Karpas-422 (cell line): Measurements from ENCODE around the gene SUMF1. TPM values are rescaled to one million over a fixed set of nuclear protein-coding genes. Genes with fewer than 3 reads are reported as not detected.
A peak's percentile ranks its signal among the peaks of the same experiment; 100 is the strongest.

Experiments used
- DNase-seq: peaks from one replicate; pipeline ENCODE4 v3.0.0-alpha.2; 2015
- H2AFZ ChIP-seq: fragments of 200-600 bp; sonication (generic); 2 replicates; pipeline ENCODE4 v1.6.1; 2014; ENCODE audit warnings: antibody characterized with exemption, low read length, mixed read lengths
- H3K27ac ChIP-seq: fragments of 200-600 bp; sonication (generic); 2 replicates; pipeline ENCODE4 v1.5.1; 2014; ENCODE audit warnings: mild to moderate bottlenecking, low read length, moderate library complexity
- H3K27me3 ChIP-seq: fragments of 200-600 bp; sonication (generic); 2 replicates; pipeline ENCODE4 v1.6.1; 2014; ENCODE audit warnings: low read length, mixed read lengths
- H3K36me3 ChIP-seq: fragments of 200-600 bp; sonication (generic); 2 replicates; pipeline ENCODE4 v1.6.1; 2014; ENCODE audit warnings: low read length, mixed read lengths; ENCODE audit not compliant: insufficient read depth
- H3K4me1 ChIP-seq: fragments of 200-600 bp; sonication (generic); 2 replicates; pipeline ENCODE4 v1.6.1; 2014; ENCODE audit warnings: mild to moderate bottlenecking, low read length, mixed read lengths
- H3K4me2 ChIP-seq: fragments of 200-600 bp; sonication (generic); 2 replicates; pipeline ENCODE4 v1.6.1; 2014; ENCODE audit warnings: low read length, low read depth, mild to moderate bottlenecking; ENCODE audit not compliant: poor library complexity, severe bottlenecking
- H3K4me3 ChIP-seq: fragments of 200-600 bp; sonication (generic); 2 replicates; pipeline ENCODE4 v1.5.1; 2014; ENCODE audit warnings: mild to moderate bottlenecking, antibody characterized with exemption, low read length, mixed read lengths
- H3K79me2 ChIP-seq: fragments of 200-600 bp; sonication (generic); 2 replicates; pipeline ENCODE4 v1.6.1; 2014; ENCODE audit warnings: mild to moderate bottlenecking, low read length, mixed read lengths
- H3K9ac ChIP-seq: fragments of 200-600 bp; sonication (generic); 2 replicates; pipeline ENCODE4 v1.6.0; 2014; ENCODE audit warnings: low read length
- H3K9me2 ChIP-seq: fragments of 200-600 bp; sonication (generic), shearing (Covaris generic); replicated peaks from 2 replicates; pipeline ENCODE4 v1.6.0; 2014; ENCODE audit warnings: mild to moderate bottlenecking, low read length, moderate library complexity; ENCODE audit not compliant: insufficient read depth
- H3K9me3 ChIP-seq: fragments of 300-700, 200-600 bp; sonication (generic); 2 replicates; pipeline ENCODE4 v1.6.1; 2014; ENCODE audit warnings: low read length, mixed read lengths
- H4K20me1 ChIP-seq: fragments of 200-600 bp; sonication (generic); 2 replicates; pipeline ENCODE4 v1.6.1; 2014; ENCODE audit warnings: mild to moderate bottlenecking, antibody characterized with exemption, low read length, low read depth; ENCODE audit not compliant: insufficient read depth
- total RNA-seq: library from RNA; depleted of rRNA; stranded (reverse); fragments of >200 nt; shearing (Covaris generic); gene quantifications from 2 replicates; pipeline ENCODE4 v1.2.3, GENCODE V29; 2014; ENCODE audit warnings: low replicate concordance

Gene SUMF1
- total RNA-seq, 1 experiment from 2014 or later, result 13.5 TPM

DNA sequence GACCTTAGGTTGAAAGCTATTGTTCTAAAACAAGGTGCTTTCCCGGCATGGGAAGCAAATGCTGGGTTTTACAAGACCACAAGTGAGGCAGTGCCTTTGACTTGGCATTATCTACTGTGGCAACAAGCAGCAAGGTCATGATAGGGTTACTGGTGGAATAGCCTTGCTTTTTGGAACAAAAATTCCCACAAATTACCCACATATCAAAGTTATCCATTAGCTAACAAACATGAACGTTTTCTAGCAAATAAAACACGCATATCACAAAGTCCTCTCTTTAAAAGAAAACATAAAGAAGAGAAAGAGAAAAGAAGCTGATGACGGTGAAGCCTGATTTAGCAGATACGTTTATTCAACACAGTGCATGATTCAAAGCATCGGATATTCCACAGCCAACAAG lies 106.3 kb downstream of the SUMF1 start:
- no peak for DNase-seq
- no peak overlapping the region for H3K4me3 ChIP-seq
- H3K27ac ChIP-seq, result no peak overlapping the region
- no peaks in the 10 kb centered on the region for H3K27me3 ChIP-seq
- H3K36me3 ChIP-seq, result no peaks in the 10 kb centered on the region
- H4K20me1 ChIP-seq, result no peaks in the 10 kb centered on the region
- H3K4me1 ChIP-seq, result no peaks in the 10 kb centered on the region
- H3K9me2 ChIP-seq, result no peaks in the 10 kb centered on the region
- no peaks in the 10 kb centered on the region for H3K79me2 ChIP-seq
- no peak overlapping the region for H3K4me2 ChIP-seq
- no peak overlapping the region for H2AFZ ChIP-seq
- H3K9me3 ChIP-seq, result no peaks in the 10 kb centered on the region
- no peak overlapping the region for H3K9ac ChIP-seq

GRCh38 chr3:4359805-4360502 lies 107.1 kb downstream of the SUMF1 start:
- DNase-seq, result peak; percentile 21

DNA sequence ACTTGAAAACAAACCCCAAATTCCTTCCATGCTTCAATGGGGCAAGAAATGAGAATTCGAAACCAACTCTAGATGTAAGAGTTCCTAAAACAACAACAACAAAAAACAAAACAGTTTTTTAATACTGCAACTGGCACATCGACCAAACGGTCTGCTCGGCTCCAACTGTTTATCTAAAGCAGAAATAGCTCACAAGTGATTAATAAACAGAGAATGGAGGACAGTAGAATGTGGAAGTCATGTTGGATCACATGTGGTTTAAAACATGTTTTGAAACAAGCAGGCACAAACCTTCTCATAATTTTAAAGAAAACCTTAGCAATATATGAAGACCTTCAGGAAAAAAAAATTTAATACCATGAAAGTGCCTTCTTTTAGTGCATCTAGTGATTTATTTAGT lies 108.8 kb downstream of the SUMF1 start:
- H3K9me2 ChIP-seq, result no peaks in the 10 kb centered on the region

More at GRCh38 chr3:4359805-4360502, 107.1 kb downstream of the SUMF1 start:
- Histone ChIP-seq H3K27me3 (no peaks in the 10 kb centered on the region), H2AFZ (no peak overlapping the region), H3K4me3 (no peak overlapping the region), H3K4me2 (no peak overlapping the region), H3K9me3 (no peaks in the 10 kb centered on the region), H3K9ac (no peak overlapping the region), H4K20me1 (no peaks in the 10 kb centered on the region), H3K4me1 (no peaks in the 10 kb centered on the region), H3K79me2 (no peaks in the 10 kb centered on the region), H3K27ac (no peak overlapping the region), H3K9me2 (no peaks in the 10 kb centered on the region), H3K36me3 (no peaks in the 10 kb centered on the region)

GRCh38 chr3:4356546-4357410 lies 110.3 kb downstream of the SUMF1 start:
- H3K4me1 ChIP-seq, result no peaks in the 10 kb centered on the region
- no peaks in the 10 kb centered on the region for H4K20me1 ChIP-seq
- H3K36me3 ChIP-seq, result no peaks in the 10 kb centered on the region
- H3K9me2 ChIP-seq, result no peaks in the 10 kb centered on the region
- no peak overlapping the region for H3K4me2 ChIP-seq
- H3K9me3 ChIP-seq, result no peaks in the 10 kb centered on the region
- no peak for DNase-seq
- no peak overlapping the region for H3K27ac ChIP-seq
- no peaks in the 10 kb centered on the region for H3K79me2 ChIP-seq
- no peak overlapping the region for H3K9ac ChIP-seq
- H3K4me3 ChIP-seq, result no peak overlapping the region
- H2AFZ ChIP-seq, result no peak overlapping the region
- no peaks in the 10 kb centered on the region for H3K27me3 ChIP-seq

More for the DNA sequence above, 108.8 kb downstream of the SUMF1 start:
- Histone ChIP-seq H4K20me1 (no peaks in the 10 kb centered on the region), H3K4me2 (no peak overlapping the region), H3K9ac (no peak overlapping the region), H3K27me3 (no peaks in the 10 kb centered on the region), H2AFZ (no peak overlapping the region), H3K4me3 (no peak overlapping the region), H3K36me3 (no peaks in the 10 kb centered on the region), H3K27ac (no peak overlapping the region), H3K79me2 (no peaks in the 10 kb centered on the region), H3K9me3 (no peaks in the 10 kb centered on the region), H3K4me1 (no peaks in the 10 kb centered on the region)
- DNase-seq, result no peak

- Histone ChIP-seq H3K79me2 (no peaks in the 10 kb centered on the region), H3K4me3 (no peak overlapping the region), H4K20me1 (no peaks in the 10 kb centered on the region), H2AFZ (no peak overlapping the region), H3K4me1 (no peaks in the 10 kb centered on the region), H3K36me3 (no peaks in the 10 kb centered on the region), H3K9me3 (no peaks in the 10 kb centered on the region), H3K9ac (no peak overlapping the region), H3K4me2 (no peak overlapping the region), H3K27ac (no peak overlapping the region), H3K9me2 (no peaks in the 10 kb centered on the region), H3K27me3 (no peaks in the 10 kb centered on the region)
- DNase-seq, result no peak
Measured at GRCh38 chr3:4356220-4356540, 110.9 kb downstream of the SUMF1 start.

DNA sequence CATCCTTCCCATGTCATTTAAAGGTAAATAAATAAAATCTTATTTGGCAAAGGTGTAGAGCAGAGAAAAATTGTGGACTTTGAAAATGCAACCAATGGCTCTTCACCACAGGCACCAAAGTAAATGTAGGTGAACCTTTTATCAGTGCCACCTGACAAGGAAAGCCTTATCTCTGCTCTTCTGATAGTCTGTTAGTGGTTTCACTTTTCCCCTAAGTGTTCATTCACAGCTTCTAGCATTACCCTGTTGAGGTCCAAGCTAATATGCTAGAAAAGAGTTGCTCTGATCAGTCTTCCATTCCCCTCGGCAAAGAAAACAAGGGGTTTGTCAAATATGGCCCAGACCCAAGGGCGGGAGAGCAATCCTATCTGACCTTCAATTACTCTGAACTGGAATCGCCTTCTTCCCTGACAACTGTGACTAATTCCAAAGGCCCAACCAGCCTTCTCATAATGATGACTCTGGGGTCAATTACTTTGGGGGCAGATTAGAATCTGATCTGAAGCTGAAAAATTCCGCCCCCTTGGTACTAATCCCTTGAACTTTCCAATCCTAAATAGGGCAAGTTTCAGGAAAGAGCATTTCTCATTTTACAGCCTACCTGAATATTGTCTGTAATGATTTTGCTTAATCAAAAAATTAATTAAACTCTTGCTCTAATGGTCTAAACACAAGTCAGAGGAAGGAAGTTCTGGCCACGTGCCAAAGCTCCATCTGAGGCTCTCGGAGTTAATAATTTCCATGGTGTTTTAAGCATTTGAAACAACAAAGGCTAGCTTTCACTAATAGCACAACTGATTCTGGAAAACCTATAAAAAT lies 111.5 kb downstream of the SUMF1 start:
- no peaks in the 10 kb centered on the region for H3K27me3 ChIP-seq
- no peaks in the 10 kb centered on the region for H3K9me3 ChIP-seq
- no peak overlapping the region for H3K4me3 ChIP-seq
- DNase-seq, result no peak
- no peaks in the 10 kb centered on the region for H3K9me2 ChIP-seq
- H3K79me2 ChIP-seq, result no peaks in the 10 kb centered on the region
- no peak overlapping the region for H3K27ac ChIP-seq
- no peak overlapping the region for H3K4me2 ChIP-seq
- H3K9ac ChIP-seq, result no peak overlapping the region
- H3K36me3 ChIP-seq, result no peaks in the 10 kb centered on the region
- H2AFZ ChIP-seq, result no peak overlapping the region
- no peaks in the 10 kb centered on the region for H4K20me1 ChIP-seq
- H3K4me1 ChIP-seq, result no peaks in the 10 kb centered on the region

DNA sequence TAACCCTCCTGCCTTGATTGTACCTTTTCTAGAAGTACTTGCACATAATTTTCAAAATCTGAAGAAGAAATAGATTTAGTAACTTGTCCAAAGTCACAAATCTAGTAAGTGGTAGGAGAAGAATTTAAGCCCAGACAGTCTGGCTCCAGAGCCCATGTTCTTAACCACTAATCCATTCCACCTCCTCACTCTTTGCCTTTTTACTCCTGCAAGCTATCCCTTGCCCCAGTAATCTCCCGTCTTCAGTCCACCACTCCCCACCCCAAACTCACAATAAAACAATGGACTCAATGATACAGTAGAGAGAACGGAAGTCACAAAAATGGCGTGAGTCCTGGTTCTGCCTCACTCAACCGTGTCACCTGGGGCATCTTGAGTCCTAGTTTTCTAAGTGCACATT lies 115.2 kb downstream of the SUMF1 start:
- no peak overlapping the region for H3K9ac ChIP-seq

More for the DNA sequence above, 115.2 kb downstream of the SUMF1 start:
- peak; percentile 27 for DNase-seq
- no peaks in the 10 kb centered on the region for H3K4me1 ChIP-seq
- no peak overlapping the region for H3K4me2 ChIP-seq
- H4K20me1 ChIP-seq, result no peaks in the 10 kb centered on the region
- no peaks in the 10 kb centered on the region for H3K9me2 ChIP-seq
- H3K4me3 ChIP-seq, result no peak overlapping the region
- no peaks in the 10 kb centered on the region for H3K79me2 ChIP-seq
- no peaks in the 10 kb centered on the region for H3K27me3 ChIP-seq
- H3K27ac ChIP-seq, result no peak overlapping the region
- no peak overlapping the region for H2AFZ ChIP-seq
- no peaks in the 10 kb centered on the region for H3K9me3 ChIP-seq
- no peaks in the 10 kb centered on the region for H3K36me3 ChIP-seq
